Prostate gland (tissue), 2 donors: ENCODE measurements around the gene ULK4. TPM values are rescaled to one million over a fixed set of nuclear protein-coding genes. Genes with fewer than 3 reads are reported as not detected.
"Not testable (repeated sequence)": the region's sequence is repeated elsewhere in the genome, so short reads cannot be mapped to it uniquely, and the experiment has no call there.

ENCODE experiments used
- DNase-seq: peaks from one replicate; pipeline ENCODE4 v3.0.0-alpha.2; 2019; ENCODE audit warnings: low spot score
- H3K27ac ChIP-seq, 2 donors: fragments of 200-600 bp; sonication (generic); 2 replicates each; pipeline ENCODE4 v1.5.1; 2017 to 2019
- H3K27me3 ChIP-seq: fragments of 200-600 bp; sonication (generic); replicated peaks from 2 replicates; pipeline ENCODE4 v1.5.1; 2019; ENCODE audit not compliant: insufficient read depth
- H3K36me3 ChIP-seq, 2 donors: fragments of 200-600 bp; sonication (generic); 1 replicate in 1 of 2; 2 replicates in 1 of 2; pipeline versions ENCODE4 v1.5.1 to v1.8.1; 2017 to 2019
- H3K4me1 ChIP-seq: fragments of 200-600 bp; sonication (generic); replicated peaks from 2 replicates; pipeline ENCODE4 v1.5.1; 2019
- H3K4me3 ChIP-seq, 2 donors: fragments of 200-600 bp; sonication (generic); 2 replicates each; pipeline ENCODE4 v1.5.1; 2017 to 2019
- H3K9me3 ChIP-seq: fragments of 200-600 bp; sonication (generic); 2 replicates; pipeline ENCODE4 v1.5.1; 2017
- POLR2A ChIP-seq: fragments of 450-650 bp; IDR thresholded peaks from one replicate; pipeline ENCODE4 v1.6.1; 2016; ENCODE audit warnings: antibody characterized with exemption, mild to moderate bottlenecking
- POLR2AphosphoS5 ChIP-seq: sonication (generic); formaldehyde crosslinking; IDR thresholded peaks from one replicate; pipeline ENCODE4 v1.6.1; 2017; ENCODE audit warnings: antibody characterized with exemption
- WGBS: methylation state at CpG from one replicate; pipeline ENCODE4 v1.1.5; 2018; 5-methylcytosine and 5-hydroxymethylcytosine counted together
- intact Hi-C: fragments of 100-400 bp; cut with DNase I; formaldehyde crosslinking; loops from one replicate; pipeline ENCODE4 v1.14.2; 2022
- total RNA-seq, 2 donors: library from RNA; depleted of rRNA; stranded (reverse); fragments of >200 nt; gene quantifications; one replicate each; pipeline ENCODE4 v1.1.0, GENCODE V29; 2016
- TF ChIP-seq, protein P1 (sequence below), 4 experiments: fragments of 200-600 bp in 2 of 4; fragments of 450-650 bp in 2 of 4; sonication (generic) in 2 of 4; IDR thresholded peaks; 1 replicate in 3 of 4; 2 replicates in 1 of 4; pipeline ENCODE4 v1.5.1; 2016 to 2019; ENCODE audit warnings: antibody characterized with exemption in 4 of 4, mild to moderate bottlenecking in 2 of 4, moderate library complexity in 2 of 4

Gene ULK4
- total RNA-seq, 2 donors from 2014 or later, result 23.1 to 33.7 TPM

DNA sequence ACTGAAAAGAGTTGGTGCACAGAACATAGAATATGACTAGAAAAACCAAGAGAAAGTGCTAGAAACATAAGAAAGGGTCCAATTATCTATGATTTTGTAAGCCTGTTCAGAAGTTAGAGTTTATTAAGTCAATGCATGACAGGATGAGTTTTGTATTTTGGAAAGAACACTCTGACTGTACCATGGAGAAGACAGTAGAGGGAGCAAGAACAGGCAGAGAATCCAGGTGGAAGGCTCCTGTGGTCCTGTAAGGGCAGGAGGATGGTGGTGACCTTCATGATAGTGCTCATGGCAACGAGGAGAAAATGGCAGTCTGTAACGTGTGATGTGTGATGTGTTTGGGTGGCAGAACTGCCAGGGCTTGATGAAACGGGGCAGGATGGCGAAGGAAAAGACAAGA lies 513.5 kb downstream of the ULK4 start:
- no peaks in the 10 kb centered on the region for H3K4me1 ChIP-seq
- intact Hi-C loops, result no loop called here
- H3K4me3 ChIP-seq, result no peak overlapping the region
- no peaks in the 10 kb centered on the region for H3K27me3 ChIP-seq
- TF ChIP-seq POLR2AphosphoS5 (no peak), POLR2A (no peak)
- TF ChIP-seq, protein P1, sequence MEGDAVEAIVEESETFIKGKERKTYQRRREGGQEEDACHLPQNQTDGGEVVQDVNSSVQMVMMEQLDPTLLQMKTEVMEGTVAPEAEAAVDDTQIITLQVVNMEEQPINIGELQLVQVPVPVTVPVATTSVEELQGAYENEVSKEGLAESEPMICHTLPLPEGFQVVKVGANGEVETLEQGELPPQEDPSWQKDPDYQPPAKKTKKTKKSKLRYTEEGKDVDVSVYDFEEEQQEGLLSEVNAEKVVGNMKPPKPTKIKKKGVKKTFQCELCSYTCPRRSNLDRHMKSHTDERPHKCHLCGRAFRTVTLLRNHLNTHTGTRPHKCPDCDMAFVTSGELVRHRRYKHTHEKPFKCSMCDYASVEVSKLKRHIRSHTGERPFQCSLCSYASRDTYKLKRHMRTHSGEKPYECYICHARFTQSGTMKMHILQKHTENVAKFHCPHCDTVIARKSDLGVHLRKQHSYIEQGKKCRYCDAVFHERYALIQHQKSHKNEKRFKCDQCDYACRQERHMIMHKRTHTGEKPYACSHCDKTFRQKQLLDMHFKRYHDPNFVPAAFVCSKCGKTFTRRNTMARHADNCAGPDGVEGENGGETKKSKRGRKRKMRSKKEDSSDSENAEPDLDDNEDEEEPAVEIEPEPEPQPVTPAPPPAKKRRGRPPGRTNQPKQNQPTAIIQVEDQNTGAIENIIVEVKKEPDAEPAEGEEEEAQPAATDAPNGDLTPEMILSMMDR (IDR thresholded peaks at IDR 0.05), result no peak
- no peak overlapping the region for H3K27ac ChIP-seq
- WGBS, result 96% methylated on average over 4 of the region's 4 CpGs
- no peaks in the 10 kb centered on the region for H3K9me3 ChIP-seq
- DNase-seq, result no peak
- no peaks in the 10 kb centered on the region for H3K36me3 ChIP-seq

DNA sequence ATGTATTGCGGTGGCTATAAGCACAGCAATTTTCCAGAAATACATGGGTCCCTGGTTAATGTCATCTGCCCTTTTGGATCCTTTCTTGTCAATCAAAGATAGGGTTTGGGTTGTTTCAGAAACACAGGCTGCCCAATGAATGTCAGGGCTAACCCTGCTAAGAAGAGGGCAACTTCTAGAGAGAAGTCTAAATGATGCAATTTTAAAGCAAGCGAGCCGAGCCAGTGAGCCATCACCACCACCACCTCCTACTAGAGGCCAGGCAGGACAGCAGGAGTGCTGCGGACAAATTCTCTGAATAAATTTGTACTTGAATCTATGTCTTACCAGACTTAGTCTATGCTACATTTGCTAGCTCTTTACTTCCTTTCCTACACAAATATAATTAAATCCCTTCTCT lies 514.2 kb downstream of the ULK4 start:
- TF ChIP-seq POLR2A (no peak), POLR2AphosphoS5 (no peak)
- TF ChIP-seq, protein P1 (IDR thresholded peaks at IDR 0.05), result no peak
- Histone ChIP-seq H3K27ac (no peak overlapping the region), H3K27me3 (no peaks in the 10 kb centered on the region), H3K4me1 (no peaks in the 10 kb centered on the region), H3K9me3 (no peaks in the 10 kb centered on the region), H3K4me3 (no peak overlapping the region), H3K36me3 (no peaks in the 10 kb centered on the region)
- intact Hi-C loops, result no loop called here
- WGBS, result 97% methylated on average over 4 of the region's 4 CpGs
- no peak for DNase-seq

DNA sequence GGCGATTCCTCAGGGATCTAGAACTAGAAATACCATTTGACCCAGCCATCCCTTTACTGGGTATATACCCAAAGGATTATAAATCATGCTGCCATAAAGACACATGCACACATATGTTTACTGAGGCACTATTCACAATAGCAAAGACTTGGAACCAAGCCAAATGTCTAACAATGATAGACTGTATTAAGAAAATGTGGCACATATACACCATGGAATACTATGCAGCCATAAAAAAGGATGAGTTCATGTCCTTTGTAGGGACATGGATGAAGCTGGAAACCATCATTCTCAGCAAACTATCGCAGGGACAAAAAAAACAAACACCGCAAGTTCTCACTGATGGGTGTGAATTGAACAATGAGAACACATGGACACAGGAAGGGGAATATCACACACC lies 515.6 kb downstream of the ULK4 start:
- H3K4me1 ChIP-seq, DNase-seq, H3K27me3 ChIP-seq, intact Hi-C loops, H3K27ac ChIP-seq, H3K9me3 ChIP-seq, H3K4me3 ChIP-seq, H3K36me3 ChIP-seq: not testable (repeated sequence)
- WGBS, result 93% methylated on average over 3 of the region's 3 CpGs

DNA sequence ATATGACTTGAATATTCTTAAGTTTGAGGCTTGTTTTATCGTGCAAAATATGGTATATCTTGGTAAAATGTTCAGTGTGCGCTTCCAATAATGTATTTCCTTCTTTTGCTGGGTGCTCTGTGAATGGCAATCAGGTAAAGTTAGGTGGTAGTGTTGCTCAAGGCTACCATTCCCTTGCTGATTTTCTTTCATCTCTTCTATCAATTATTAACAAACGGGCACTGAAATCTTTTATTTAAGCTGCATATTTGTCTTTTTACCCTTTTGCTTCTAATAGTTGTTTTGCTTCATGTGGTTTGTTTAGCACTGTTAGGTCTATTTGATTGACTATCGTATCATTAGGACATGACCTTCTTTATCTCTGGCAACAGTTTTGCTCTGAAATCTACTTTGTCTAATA lies 520.3 kb downstream of the ULK4 start:
- Histone ChIP-seq H3K4me3 (no peak overlapping the region), H3K36me3 (no peaks in the 10 kb centered on the region), H3K27ac (no peak overlapping the region), H3K4me1 (no peaks in the 10 kb centered on the region), H3K27me3 (no peaks in the 10 kb centered on the region), H3K9me3 (no peaks in the 10 kb centered on the region)
- intact Hi-C loops, result no loop called here
- DNase-seq, result no peak
- TF ChIP-seq POLR2A, result no peak
- TF ChIP-seq POLR2AphosphoS5, result no peak
- TF ChIP-seq, protein P1 (IDR thresholded peaks at IDR 0.05), result no peak
- 92% methylated on average over 4 of the region's 4 CpGs for WGBS

DNA sequence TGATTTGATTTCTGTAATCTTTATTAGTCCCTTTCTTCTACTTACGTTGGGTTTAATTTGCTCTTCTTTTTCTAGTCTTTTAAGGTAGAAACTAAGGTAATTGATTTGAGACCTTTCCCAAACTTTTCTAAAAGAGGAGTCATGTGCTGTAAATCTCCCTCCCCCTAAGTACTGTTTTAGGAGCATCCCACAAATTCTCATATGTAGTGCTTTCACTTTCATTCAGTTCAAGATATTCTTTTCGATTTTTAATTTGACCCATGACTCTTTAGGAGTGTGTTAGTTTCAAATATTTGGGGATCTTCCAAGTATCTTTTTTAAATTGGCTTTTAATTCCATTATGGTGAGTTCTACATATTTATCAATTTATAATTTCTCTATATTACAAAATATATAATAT lies 520.8 kb downstream of the ULK4 start:
- no peaks in the 10 kb centered on the region for H3K36me3 ChIP-seq
- no peak overlapping the region for H3K4me3 ChIP-seq
- no peaks in the 10 kb centered on the region for H3K4me1 ChIP-seq
- DNase-seq, result no peak
- WGBS, result 98% methylated on average over 2 of the region's 2 CpGs
- H3K27me3 ChIP-seq, result no peaks in the 10 kb centered on the region
- H3K9me3 ChIP-seq, result no peaks in the 10 kb centered on the region
- no peak for TF ChIP-seq POLR2AphosphoS5
- TF ChIP-seq, protein P1 (IDR thresholded peaks at IDR 0.05), result no peak
- no peak for TF ChIP-seq POLR2A
- no peak overlapping the region for H3K27ac ChIP-seq
- intact Hi-C loops, result no loop called here
